ENCODE measurements around the gene CEP70. TPM values are rescaled to one million over a fixed set of nuclear protein-coding genes. Genes with fewer than 3 reads are reported as not detected.

The CEP70 gene
- total and polyA plus RNA-seq, 2 of the 13 experiments (the other 11 are each of a cell fraction or from before 2014, with no cell fraction given), result 4.0 to 22.3 TPM

- TF ChIP-seq MBNL3 (CRISPR knock-in tag; conservative IDR thresholded peaks at IDR 0.05) (no peak), ZNF607 (CRISPR knock-in tag; IDR thresholded peaks at IDR 0.05; ENCODE audit: borderline replicate concordance) (no peak), MIER3 (CRISPR knock-in tag; IDR thresholded peaks at IDR 0.05; ENCODE audit: borderline replicate concordance) (no peak), ZNF691 (CRISPR knock-in tag; IDR thresholded peaks at IDR 0.05; ENCODE audit: borderline replicate concordance, low read depth) (no peak), ZBTB43 (CRISPR knock-in tag; conservative IDR thresholded peaks at IDR 0.05) (no peak), ZBTB8A (CRISPR knock-in tag; IDR thresholded peaks at IDR 0.05; ENCODE audit: borderline replicate concordance, low read depth) (no peak), ZNF572 (CRISPR knock-in tag; IDR thresholded peaks at IDR 0.05) (no peak), SCMH1 (CRISPR knock-in tag; IDR thresholded peaks at IDR 0.05; ENCODE audit: borderline replicate concordance) (no peak)
These were observed 31.8 kb upstream of the CEP70 start (continued) for GRCh38 chr3:138625707-138626365.

GRCh38 chr3:138624518-138624917, 30.5 kb upstream of the CEP70 start:
- in situ Hi-C loops (cut with HindIII; ENCODE audit: extremely low pct_ligation_motif_present, low pct_unique_long_range_greater_than_20kb) (no loop called here), intact Hi-C loops (cut with micrococcal nuclease; ENCODE audit: unreplicated experiment) (no loop called here)
- no peak for ATAC-seq
- CTCF ChIA-PET (ENCODE audit: low intra/inter-chr PET ratio, low total read pairs), result no interaction called here
- POLR2A ChIA-PET, result no interaction called here
- H3K9ac ChIP-seq (ENCODE audit: insufficient read depth, low read depth, low read length), result no peak overlapping the region
- H3K36me3 ChIP-seq (replicated peaks in 1 of 2; ENCODE audit: control insufficient read depth in 1 of 2, insufficient read depth in 2 of 2, low read length in 2 of 2), result peaks cover 0 to 2% of the 10 kb centered on the region in 2 experiments; a peak in 1 of 5 replicates
- H3K27ac ChIP-seq (ENCODE audit: extremely low read length, insufficient read depth, low read length), result no peak overlapping the region
- TF ChIP-seq RAD21 (CRISPR knock-in tag; IDR thresholded peaks at IDR 0.05) (no peak), ZNF629 (CRISPR knock-in tag; conservative IDR thresholded peaks at IDR 0.05) (peak; percentile 85)
- H2AFZ ChIP-seq (ENCODE audit: low read length), result no peak overlapping the region
- DNase-seq (ENCODE audit: low spot score), result no peak
- no peaks in the 10 kb centered on the region for H4K20me1 ChIP-seq (ENCODE audit: insufficient read depth, low read length)
- H3K79me2 ChIP-seq (ENCODE audit: insufficient read depth, low read length), result no peaks in the 10 kb centered on the region
- no peak for FAIRE-seq
- H3K4me2 ChIP-seq (ENCODE audit: low read depth, low read length), result no peak overlapping the region
- H3K27me3 ChIP-seq (ENCODE audit: control insufficient read depth in 1 of 2, insufficient read depth in 2 of 2, low read length in 2 of 2), result no peaks in the 10 kb centered on the region; a peak in 1 of 5 replicates
- H3K9me3 ChIP-seq (ENCODE audit: low read length), result no peaks in the 10 kb centered on the region
- H3K4me1 ChIP-seq (ENCODE audit: insufficient read depth, low read length), result no peaks in the 10 kb centered on the region
- BruUV-seq (replicated peaks), result no TSS peak
- no peak overlapping the region for H3K4me3 ChIP-seq (replicated peaks in 1 of 3; ENCODE audit: insufficient read depth in 1 of 3, low read depth in 2 of 3, low read length in 3 of 3)
